Measurements from ENCODE around the gene RXFP4. TPM values are rescaled to one million over a fixed set of nuclear protein-coding genes. Genes with fewer than 3 reads are reported as not detected.

RXFP4 gene
- total RNA-seq, 2 experiments from 2014 or later = not detected

DNA sequence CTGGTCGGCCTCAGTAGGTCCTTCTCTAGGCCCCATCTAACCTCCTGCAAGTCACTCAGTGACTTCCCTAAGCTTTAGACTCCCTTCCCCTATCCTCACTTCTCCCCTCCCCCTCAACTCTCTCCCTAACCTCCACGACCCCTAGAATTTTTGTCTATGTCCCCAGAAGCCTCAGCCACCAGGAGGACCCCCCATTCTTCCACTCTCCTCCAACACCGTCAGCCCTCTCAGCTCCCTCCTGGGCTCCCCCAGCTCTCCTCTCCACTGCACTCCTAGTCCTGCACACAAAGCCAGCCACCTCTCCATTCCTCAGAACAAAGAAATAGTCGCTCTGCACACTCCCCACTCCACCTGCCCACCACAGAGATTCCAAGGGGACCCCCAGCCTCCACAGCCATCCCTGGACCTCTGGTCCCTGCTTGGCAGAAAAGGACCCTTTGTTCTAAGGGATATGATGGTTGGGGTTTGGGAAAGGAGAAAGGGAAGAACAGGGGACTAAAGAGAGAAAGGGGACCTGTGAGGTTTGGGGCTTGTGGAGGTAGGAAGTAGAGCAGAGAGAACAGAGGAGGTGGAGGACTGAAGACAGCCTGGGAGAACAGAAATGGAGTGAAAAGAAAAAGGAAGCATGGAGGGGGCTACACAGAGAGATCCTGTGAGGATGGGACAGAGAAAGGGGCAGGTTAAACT is 34.1 kb downstream of the RXFP4 start:
- ChIA-PET CTCF (interaction anchor here (0.8 to 9.1 kb wide), 5 partner anchors 8 to 41 kb away, joined by 3 to 80 read pairs (median 5); no protein-coding TSS in a partner anchor), POLR2A (interaction anchor here (0.8 to 7.5 kb wide), 9 partner anchors 9 to 63 kb away, joined by 3 to 68 read pairs (median 28); partner anchors contain the start of genes KHDC4 and RXFP4)
- peak overlapping the region; percentile 100 for H3K4me3 Mint-ChIP-seq
- DNase-seq = no peak
- H3K9me3 Mint-ChIP-seq = no peaks in the 10 kb centered on the region
- peaks cover 71% of the 10 kb centered on the region for H3K36me3 Mint-ChIP-seq (ENCODE audit: low read depth)
- H3K4me1 Mint-ChIP-seq = peaks cover 64% of the 10 kb centered on the region
- H3K27ac Mint-ChIP-seq = peak overlapping the region; percentile 93
- no peaks in the 10 kb centered on the region for H3K27me3 Mint-ChIP-seq

DNA sequence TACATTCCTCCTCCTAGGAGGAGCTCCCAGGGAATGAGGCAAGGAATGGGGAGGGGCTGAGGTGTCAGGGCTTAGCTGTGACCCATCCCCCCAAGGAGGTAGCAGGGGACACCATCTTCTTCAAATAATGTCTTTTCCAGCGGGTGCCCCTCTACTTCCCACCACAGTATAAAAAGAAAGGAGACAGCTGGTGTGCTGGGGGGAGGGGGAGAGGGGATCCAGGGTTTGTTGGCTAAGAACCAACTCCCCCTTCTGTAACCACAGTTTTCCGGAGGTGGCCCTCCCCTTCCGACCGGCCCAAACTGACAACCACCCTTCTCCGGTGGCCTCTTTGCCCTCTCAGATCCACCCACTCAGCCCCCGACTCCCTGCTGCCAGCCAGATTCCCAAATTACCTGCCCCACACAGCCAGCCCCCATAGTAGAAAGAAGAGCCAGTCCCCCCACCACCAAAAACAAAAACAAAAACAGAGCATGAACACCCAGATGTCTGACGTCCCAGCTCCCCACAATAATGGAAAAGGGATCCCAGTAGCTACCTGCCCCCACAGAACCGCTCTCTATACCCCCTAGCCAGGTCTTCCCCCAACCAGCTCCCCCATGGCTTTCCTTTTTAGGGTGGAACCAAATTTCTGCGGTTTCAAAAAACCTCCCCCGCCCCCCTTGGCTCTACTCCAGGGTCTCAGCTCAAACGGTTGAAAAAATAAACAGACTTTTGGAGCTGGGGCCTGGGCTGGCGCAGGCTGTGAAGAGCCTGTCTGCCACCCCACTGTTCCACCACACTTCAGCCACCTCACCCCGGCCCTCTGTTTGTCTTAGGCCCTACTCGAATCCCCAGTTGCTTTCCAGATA is 34.8 kb downstream of the RXFP4 start:
- Mint-ChIP-seq H3K9me3 (no peaks in the 10 kb centered on the region), H3K27me3 (no peaks in the 10 kb centered on the region), H3K36me3 (ENCODE audit: low read depth) (peaks cover 74% of the 10 kb centered on the region), H3K4me1 (peaks cover 64% of the 10 kb centered on the region), H3K27ac (peak overlapping the region; percentile 93), H3K4me3 (peak overlapping the region; percentile 100)
- peak; percentile 59 for DNase-seq
- ChIA-PET POLR2A (interaction anchor here (0.6 to 7.5 kb wide), 14 partner anchors 9 to 703 kb away, joined by 3 to 68 read pairs (median 5); partner anchors contain the start of genes CLK2, KHDC4, RXFP4 and SSR2), CTCF (interaction anchor here (0.6 to 9.1 kb wide), 13 partner anchors 9 to 153 kb away, joined by 3 to 80 read pairs (median 5); partner anchors contain the start of genes KHDC4 and SYT11)

DNA sequence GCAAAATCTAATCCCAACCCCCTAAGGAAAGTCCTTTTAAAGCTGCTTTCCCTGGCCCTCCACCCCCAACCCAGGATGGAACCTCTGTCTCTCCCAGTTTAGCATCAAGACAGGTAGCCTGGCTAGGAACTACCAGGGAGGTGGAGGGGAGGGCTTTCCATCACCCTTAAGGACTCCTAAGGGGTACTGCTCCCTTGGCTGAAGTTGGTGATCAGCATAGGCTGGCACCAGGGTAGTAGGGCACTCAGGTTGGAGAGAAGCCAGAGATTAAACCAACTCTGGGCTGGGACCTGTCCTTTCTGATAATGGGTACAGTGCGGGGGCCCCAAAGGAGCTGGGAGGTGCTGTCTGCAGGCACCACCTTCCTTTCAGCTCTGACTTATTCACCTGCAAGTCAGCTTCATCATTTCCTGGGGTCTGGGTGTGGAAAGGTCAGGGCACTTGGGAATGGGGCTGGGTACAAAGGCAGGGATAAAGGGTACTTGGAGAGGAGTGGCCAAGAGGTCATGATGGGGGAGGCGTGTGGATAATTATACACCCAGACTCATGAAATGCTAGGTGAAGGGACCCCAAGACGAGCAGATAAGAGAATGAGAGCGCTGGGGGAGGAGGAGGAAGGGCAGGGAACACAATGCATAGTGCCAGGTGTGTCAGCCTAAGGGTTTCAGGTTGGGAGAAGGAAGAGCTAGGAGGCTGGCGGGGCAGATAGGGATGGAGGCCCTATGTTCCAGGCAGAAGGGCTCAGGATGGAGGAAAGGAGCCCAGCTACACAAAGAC is 35.7 kb downstream of the RXFP4 start:
- Mint-ChIP-seq H3K9me3 (no peaks in the 10 kb centered on the region), H3K27me3 (no peaks in the 10 kb centered on the region), H3K36me3 (ENCODE audit: low read depth) (peaks cover 77% of the 10 kb centered on the region), H3K4me1 (peaks cover 66% of the 10 kb centered on the region), H3K4me3 (peak overlapping the region; percentile 100), H3K27ac (peak overlapping the region; percentile 93)
- ChIA-PET POLR2A (interaction anchor here (0.6 to 7.5 kb wide), 18 partner anchors 10 to 704 kb away, joined by 3 to 68 read pairs (median 4); partner anchors contain the start of genes CLK2, KHDC4, LAMTOR2 and RXFP4), CTCF (interaction anchor here (0.6 to 9.1 kb wide), 17 partner anchors 9 to 306 kb away, joined by 3 to 80 read pairs (median 5); partner anchors contain the start of genes KHDC4 and SYT11)
- no peak for DNase-seq

DNA sequence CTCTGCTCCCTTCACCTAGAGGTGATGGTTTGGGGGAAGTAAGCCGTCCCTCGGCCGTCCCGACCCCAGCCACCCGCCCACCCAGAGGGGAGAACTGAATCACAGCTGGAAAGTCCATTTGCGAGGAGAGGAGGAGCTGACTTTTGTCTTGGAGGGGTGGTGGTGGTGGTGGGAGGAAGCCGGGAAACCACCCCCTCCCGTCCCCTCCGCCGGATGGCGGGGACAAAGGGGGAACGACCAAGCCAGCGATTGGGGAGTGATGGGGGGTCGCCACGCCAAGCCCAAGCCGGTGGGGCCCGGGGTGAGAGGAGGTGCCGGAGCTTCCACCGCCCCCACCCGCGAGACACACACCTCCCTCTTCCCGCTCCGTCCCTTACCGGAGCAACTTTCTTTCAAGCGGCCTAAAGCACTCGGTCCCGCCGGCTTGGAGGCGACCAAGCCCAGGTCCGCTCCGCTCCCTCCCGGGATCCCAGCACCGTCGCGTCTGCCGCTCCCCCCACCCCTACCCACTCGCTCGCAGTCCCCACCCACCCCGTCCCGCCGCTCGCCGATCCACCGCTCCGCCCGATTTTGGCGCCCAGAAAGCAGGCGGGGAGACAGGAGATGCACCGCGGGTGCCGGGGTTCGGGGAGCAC is 36.4 kb downstream of the RXFP4 start:
- Mint-ChIP-seq H3K36me3 (ENCODE audit: low read depth) (peaks cover 73% of the 10 kb centered on the region), H3K4me3 (peak overlapping the region; percentile 100), H3K27ac (peak overlapping the region; percentile 93), H3K4me1 (peaks cover 63% of the 10 kb centered on the region), H3K27me3 (no peaks in the 10 kb centered on the region), H3K9me3 (no peaks in the 10 kb centered on the region)
- ChIA-PET CTCF (interaction anchor here (0.6 to 9.1 kb wide), 15 partner anchors 10 to 633 kb away, joined by 3 to 80 read pairs (median 6); partner anchors contain the start of gene KHDC4), POLR2A (interaction anchor here (0.8 to 7.5 kb wide), 21 partner anchors 8 to 305 kb away, joined by 3 to 68 read pairs (median 4); partner anchors contain the start of genes KHDC4, LAMTOR2, RXFP4 and SMG5)
- peak; percentile 31 for DNase-seq

DNA sequence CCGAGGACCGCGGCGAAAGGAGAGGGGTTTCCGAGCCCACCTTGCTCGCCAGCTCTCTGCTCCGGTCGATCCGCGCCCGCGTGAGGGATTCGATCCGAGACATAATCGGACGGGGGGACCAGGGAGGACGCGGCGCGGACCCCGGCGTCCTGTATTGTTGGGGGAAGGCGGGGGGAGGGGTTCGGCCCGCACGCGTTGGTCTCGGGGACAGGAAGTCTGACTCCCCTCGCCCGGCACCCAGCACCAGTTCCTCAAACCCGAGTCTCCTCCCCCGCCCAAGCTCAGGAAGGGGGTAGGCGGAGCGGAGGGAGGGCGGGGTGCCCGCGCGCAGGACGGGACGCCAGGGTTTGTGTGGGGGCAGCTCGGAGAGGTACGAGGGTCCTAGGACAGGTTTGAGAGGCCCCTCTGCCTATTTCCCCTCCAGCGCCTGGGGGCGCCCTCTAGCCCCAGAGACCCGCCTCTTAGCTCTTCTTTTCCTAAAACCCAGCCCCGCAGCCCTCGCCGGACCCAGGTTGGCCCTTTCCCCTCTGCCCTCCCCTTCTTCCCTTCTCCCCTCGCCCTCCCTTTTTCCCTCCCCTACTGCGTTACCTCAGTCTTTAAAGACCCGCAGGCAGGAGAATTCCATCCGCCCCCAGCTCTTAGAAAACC is 37.0 kb downstream of the RXFP4 start, which contains the start of gene ARHGEF2:
Gene ARHGEF2, minus strand, starts transcription at position 223 of the 648 bp plus-strand sequence. Its CDS starts 120 bp downstream, at position 103.
- Mint-ChIP-seq H3K9me3 (no peaks in the 10 kb centered on the region), H3K36me3 (ENCODE audit: low read depth) (peaks cover 67% of the 10 kb centered on the region), H3K4me3 (peak within 1 kb of the TSS; percentile 100), H3K4me1 (peaks cover 60% of the 10 kb centered on the region), H3K27me3 (no peaks in the 10 kb centered on the region), H3K27ac (peak within 1 kb of the TSS; percentile 93)
- POLR2A ChIA-PET = interaction anchor here (0.8 to 7.5 kb wide), 16 partner anchors 9 to 304 kb away, joined by 3 to 68 read pairs (median 6); partner anchors contain the start of genes KHDC4, RXFP4 and SMG5
- peak; percentile 84 for DNase-seq
- CTCF ChIA-PET = interaction anchor here (0.6 to 9.1 kb wide), 10 partner anchors 11 to 633 kb away, joined by 3 to 80 read pairs (median 5); partner anchors contain the start of gene KHDC4

DNA sequence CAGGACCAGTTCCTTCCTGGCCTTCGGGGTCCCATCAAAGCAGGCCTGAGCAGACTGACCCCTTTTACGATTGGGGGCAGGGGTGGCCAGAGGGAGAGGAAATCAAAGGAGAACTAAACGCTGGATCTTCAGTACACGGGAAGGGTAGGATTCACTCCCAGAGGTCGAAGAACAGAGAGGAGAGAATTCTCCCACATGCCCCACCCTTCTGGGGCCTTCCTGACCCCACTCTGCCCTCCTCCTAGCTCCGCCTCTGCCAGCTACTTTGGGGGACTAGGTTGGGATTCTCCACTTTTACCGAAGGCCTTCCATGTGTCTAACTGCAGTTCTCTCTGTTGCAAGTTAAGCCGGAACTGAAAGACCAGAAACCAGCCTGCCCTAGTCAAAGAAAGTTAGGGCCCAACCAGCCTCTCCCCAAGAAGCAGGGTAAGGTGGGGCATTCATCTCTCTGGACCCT is 37.6 kb downstream of the RXFP4 start:
- peak overlapping the region; percentile 100 for H3K4me3 Mint-ChIP-seq
- H3K4me1 Mint-ChIP-seq = peaks cover 58% of the 10 kb centered on the region
- CTCF ChIA-PET = interaction anchor here (1.2 to 9.1 kb wide), 7 partner anchors 11 to 40 kb away, joined by 3 to 80 read pairs (median 10); no protein-coding TSS in a partner anchor
- peak overlapping the region; percentile 93 for H3K27ac Mint-ChIP-seq
- no peaks in the 10 kb centered on the region for H3K9me3 Mint-ChIP-seq
- peak; percentile 24 for DNase-seq
- POLR2A ChIA-PET = interaction anchor here (0.8 to 7.5 kb wide), 13 partner anchors 9 to 304 kb away, joined by 3 to 68 read pairs (median 10); partner anchors contain the start of genes KHDC4, RXFP4 and SMG5
- H3K36me3 Mint-ChIP-seq (ENCODE audit: low read depth) = peaks cover 67% of the 10 kb centered on the region
- H3K27me3 Mint-ChIP-seq = no peaks in the 10 kb centered on the region

DNA sequence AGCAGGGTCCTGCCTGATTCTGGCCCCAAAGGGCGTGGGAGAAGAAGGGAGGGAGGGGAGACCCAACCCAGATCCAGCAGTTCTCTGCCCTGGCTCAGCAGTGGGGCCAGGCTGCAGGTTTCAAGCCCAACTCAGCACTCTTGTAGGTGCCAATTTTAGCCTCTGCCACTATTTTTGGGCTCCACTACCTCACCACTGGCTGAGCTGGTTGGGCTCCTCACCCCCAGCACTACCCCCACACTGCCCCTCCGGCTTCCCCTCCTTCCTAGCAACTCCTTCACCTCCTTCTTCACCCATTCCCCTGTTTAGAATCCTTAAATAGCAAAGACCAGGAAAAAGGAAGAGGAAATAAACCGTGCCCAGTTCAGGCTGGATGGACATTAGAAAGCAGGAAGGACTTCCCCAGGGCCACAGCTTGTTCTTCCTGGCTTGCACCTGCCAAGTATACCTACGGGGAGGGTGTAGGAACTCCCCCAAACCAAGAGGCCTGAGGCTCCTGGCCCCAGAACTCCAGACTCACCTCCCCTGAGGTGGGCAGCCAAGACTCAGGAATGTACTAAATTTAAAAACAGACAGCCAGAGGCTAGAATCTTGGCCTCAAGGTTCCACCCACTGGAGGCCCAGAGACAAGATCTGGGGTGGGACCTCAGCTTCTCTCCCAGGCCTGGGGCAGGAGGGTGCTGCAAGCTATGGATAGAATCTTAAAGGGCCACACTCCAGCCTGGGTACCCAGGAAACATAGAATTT is 38.3 kb downstream of the RXFP4 start:
- ChIA-PET CTCF (interaction anchor here (0.6 to 9.1 kb wide), 8 partner anchors 10 to 470 kb away, joined by 3 to 80 read pairs (median 5); no protein-coding TSS in a partner anchor), POLR2A (interaction anchor here (1.0 to 7.5 kb wide), 10 partner anchors 9 to 303 kb away, joined by 3 to 68 read pairs (median 19); partner anchors contain the start of genes KHDC4, RXFP4 and SMG5)
- peak overlapping the region; percentile 93 for H3K27ac Mint-ChIP-seq
- H3K36me3 Mint-ChIP-seq (ENCODE audit: low read depth) = peaks cover 60% of the 10 kb centered on the region
- peak overlapping the region; percentile 100 for H3K4me3 Mint-ChIP-seq
- H3K27me3 Mint-ChIP-seq = no peaks in the 10 kb centered on the region
- DNase-seq = no peak
- H3K4me1 Mint-ChIP-seq = peaks cover 51% of the 10 kb centered on the region
- no peaks in the 10 kb centered on the region for H3K9me3 Mint-ChIP-seq

DNA sequence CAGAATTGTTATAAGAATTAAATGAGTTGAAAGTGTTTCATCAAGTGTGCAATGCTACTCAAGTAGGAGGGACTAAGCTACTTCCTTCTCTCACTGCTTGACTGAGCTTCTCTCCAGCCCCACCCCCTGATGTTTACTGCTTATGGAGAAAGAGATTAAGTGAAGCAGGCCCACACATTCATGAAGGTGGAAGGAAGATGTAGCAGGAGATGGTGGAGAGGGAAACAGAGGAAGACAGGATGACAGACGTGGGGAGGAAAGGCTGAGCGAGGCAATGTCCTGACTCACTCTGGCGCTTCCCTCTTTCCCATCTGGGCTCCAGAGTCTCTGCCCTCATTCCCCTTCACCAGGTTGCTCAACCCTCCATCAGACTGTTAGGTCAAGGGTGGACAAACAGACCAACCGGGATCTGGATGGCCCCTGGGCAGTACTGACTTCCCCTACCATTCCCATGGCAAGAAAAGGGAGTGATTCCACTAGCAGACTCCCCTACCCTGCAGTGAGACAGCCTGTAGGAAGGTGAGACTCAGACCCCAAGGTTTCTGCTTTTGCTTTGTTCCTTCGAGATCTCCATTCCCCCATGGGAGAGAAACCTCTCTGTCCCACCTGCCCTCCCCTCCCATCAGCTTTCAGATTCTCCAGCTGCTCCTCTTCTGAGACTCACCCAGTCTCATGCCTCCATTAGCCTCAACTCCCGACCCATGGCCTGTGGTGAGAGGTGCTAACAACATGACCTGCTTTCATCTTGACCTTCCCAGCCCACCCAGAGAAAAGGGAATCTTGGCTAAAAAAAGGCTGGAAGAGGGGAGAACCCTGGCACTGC is 40.0 kb downstream of the RXFP4 start:
- H3K4me3 Mint-ChIP-seq = peak overlapping the region; percentile 100
- ChIA-PET POLR2A (interaction anchor here (1.0 to 7.5 kb wide), 8 partner anchors 15 to 122 kb away, joined by 3 to 68 read pairs (median 24); partner anchors contain the start of genes KHDC4, RXFP4 and SYT11), CTCF (interaction anchor here (0.6 to 9.1 kb wide), 9 partner anchors 9 to 323 kb away, joined by 3 to 80 read pairs (median 4); no protein-coding TSS in a partner anchor)
- peak overlapping the region; percentile 93 for H3K27ac Mint-ChIP-seq
- DNase-seq = peak; percentile 39
- peaks cover 43% of the 10 kb centered on the region for H3K36me3 Mint-ChIP-seq (ENCODE audit: low read depth)
- peaks cover 38% of the 10 kb centered on the region for H3K4me1 Mint-ChIP-seq
- no peaks in the 10 kb centered on the region for H3K27me3 Mint-ChIP-seq
- no peaks in the 10 kb centered on the region for H3K9me3 Mint-ChIP-seq

DNA sequence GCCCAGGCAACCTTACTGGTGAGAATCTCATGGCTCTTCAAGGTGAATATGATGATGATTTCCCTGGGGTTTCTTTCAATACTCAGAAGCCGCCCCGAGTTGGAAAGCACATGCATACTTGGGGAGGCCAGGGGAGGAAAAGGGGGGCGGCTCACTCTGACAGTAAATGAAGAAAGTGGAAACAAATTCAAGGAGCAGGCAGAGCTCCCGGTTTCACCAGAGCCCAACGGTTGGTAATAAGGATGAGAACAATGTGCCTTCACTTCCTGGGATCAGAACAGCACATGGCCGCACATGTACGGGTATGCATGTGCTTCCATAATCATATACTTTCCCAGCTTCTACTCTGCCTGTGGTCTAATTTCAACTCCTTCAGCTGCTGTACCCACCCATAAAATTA is 40.7 kb downstream of the RXFP4 start:
- H3K27ac Mint-ChIP-seq = peak overlapping the region; percentile 21
- DNase-seq = no peak
- CTCF ChIA-PET = interaction anchor here (0.6 to 2.0 kb wide), 6 partner anchors 10 to 322 kb away, joined by 3 to 5 read pairs (median 3); partner anchors contain the start of gene KHDC4
- H3K4me3 Mint-ChIP-seq = no peak overlapping the region
- no peaks in the 10 kb centered on the region for H3K9me3 Mint-ChIP-seq
- peaks cover 37% of the 10 kb centered on the region for H3K36me3 Mint-ChIP-seq (ENCODE audit: low read depth)
- POLR2A ChIA-PET = interaction anchor here (6.4 kb wide), 1 partner anchor 42 kb away, joined by 63 read pairs; the partner anchor contains the start of gene RXFP4
- no peaks in the 10 kb centered on the region for H3K27me3 Mint-ChIP-seq
- peaks cover 38% of the 10 kb centered on the region for H3K4me1 Mint-ChIP-seq
